AG04449 (cell line): ENCODE data around the gene KRT86.

Experiments used
- CTCF ChIA-PET: fragments of 350-600 bp; formaldehyde crosslinking; extraction: SDS; loops from one replicate; lab custom pipeline; 2021; ENCODE audit warnings: antibody characterized with exemption; lab: Yijun Ruan, JAX
- POLR2A ChIA-PET: fragments of 400-600, 350-600 bp; formaldehyde crosslinking; extraction: SDS; loops from one replicate; lab custom pipeline; 2020; ENCODE audit warnings: antibody characterized with exemption, inconsistent platforms; lab: Yijun Ruan, JAX
- DNase-seq: peaks from one replicate; pipeline ENCODE4 v3.0.0-alpha.2; 2010; ENCODE audit warnings: low read depth, low spot score
- H3K4me3 ChIP-seq: 2 replicates; pipeline ENCODE4 v1.5.1; 2011; ENCODE audit warnings: low read depth, mild to moderate bottlenecking, control low read depth, low read length
- TF ChIP-seq, protein P1 (sequence below): IDR thresholded peaks from one replicate; pipeline ENCODE4 v1.5.1; 2011; ENCODE audit warnings: mild to moderate bottlenecking, moderate library complexity, low read length, control low read depth, inconsistent platforms; ENCODE audit not compliant: insufficient read depth; ENCODE audit errors: missing control alignments

Gene KRT86

DNA sequence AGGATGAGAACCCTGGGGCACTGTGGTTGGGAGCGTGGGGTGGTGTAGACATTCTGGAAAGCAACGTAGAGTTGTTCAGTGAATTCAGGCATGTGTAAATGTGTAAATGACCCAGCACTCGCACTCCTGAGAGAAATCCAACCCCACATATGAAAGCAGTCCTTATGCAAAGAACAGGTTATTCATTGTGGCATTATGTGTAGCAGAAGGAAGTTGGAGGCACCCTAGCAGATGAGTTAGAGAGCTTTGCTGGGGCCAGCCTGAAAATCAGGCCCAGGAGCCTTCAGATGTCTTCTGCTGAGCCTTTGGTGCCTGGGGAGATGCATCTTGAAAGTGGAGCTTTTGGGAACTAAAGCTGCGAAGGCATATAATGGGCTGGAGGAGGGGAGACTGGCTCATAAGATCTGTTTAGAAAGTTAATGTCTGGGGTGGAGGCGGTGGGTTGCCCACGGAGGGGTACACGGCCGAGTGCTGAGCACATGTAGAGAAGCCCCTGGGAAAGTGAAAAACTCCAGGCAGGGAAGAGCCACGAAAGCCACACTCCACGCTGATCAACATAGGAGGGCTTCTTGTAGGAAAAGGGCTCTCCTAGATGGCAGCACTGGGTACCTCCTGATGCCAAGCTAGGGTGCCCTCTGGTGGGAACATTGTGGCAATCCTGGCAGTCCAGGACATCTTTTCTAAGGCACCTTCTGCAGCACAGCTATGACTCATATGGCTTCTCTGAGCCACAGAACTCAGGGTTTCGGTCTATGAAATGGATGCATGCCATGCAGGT lies 52.8 kb downstream of the KRT86 start:
- no peak overlapping the region for H3K4me3 ChIP-seq
- TF ChIP-seq, protein P1, sequence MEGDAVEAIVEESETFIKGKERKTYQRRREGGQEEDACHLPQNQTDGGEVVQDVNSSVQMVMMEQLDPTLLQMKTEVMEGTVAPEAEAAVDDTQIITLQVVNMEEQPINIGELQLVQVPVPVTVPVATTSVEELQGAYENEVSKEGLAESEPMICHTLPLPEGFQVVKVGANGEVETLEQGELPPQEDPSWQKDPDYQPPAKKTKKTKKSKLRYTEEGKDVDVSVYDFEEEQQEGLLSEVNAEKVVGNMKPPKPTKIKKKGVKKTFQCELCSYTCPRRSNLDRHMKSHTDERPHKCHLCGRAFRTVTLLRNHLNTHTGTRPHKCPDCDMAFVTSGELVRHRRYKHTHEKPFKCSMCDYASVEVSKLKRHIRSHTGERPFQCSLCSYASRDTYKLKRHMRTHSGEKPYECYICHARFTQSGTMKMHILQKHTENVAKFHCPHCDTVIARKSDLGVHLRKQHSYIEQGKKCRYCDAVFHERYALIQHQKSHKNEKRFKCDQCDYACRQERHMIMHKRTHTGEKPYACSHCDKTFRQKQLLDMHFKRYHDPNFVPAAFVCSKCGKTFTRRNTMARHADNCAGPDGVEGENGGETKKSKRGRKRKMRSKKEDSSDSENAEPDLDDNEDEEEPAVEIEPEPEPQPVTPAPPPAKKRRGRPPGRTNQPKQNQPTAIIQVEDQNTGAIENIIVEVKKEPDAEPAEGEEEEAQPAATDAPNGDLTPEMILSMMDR, result peak; percentile 98
- CTCF ChIA-PET, result interaction anchor here (0.5 to 12.4 kb wide), 55 partner anchors 10 to 679 kb away, joined by 3 to 182 read pairs (median 6); partner anchors contain the start of genes EIF4B, KRT7 and KRT86
- POLR2A ChIA-PET, result no interaction called here
- DNase-seq, result peak; percentile 55

DNA sequence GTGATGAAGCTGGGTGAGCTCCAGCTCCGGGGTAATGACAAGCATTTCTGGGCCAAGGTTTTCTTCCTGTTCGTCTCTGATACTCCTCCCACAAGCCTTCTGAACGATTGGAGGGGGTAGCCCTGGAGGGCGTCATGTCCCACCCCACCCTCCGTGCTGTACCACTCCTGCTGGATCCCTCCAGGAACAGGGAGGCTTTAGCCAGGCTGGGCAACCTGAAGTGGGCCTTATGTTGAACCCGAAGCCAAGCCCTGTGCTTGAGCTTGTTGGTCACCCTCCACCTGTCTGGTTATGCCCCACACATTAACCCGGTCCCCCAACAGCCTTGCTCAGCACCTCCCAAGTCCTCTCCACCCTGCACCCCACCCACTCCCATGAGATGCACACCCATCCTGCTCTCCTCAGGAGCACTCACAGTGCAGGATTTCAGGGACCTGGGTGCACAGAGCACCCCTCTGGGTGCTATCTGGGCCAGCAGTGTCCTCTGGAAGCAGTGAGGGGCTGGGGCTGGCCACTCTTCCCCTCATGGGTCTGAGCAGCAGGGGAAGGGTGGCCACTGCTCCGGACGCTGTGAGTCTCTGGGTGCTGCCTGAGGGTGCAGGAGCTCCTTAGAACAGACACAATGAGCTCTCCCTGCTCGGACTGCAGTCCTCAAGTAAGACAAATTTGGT lies 53.5 kb downstream of the KRT86 start:
- DNase-seq, result no peak
- no peak overlapping the region for H3K4me3 ChIP-seq
- POLR2A ChIA-PET, result no interaction called here
- CTCF ChIA-PET, result interaction anchor here (0.5 to 12.4 kb wide), 59 partner anchors 11 to 664 kb away, joined by 3 to 182 read pairs (median 5); partner anchors contain the start of genes KRT7 and KRT86
- TF ChIP-seq, protein P1, result no peak

DNA sequence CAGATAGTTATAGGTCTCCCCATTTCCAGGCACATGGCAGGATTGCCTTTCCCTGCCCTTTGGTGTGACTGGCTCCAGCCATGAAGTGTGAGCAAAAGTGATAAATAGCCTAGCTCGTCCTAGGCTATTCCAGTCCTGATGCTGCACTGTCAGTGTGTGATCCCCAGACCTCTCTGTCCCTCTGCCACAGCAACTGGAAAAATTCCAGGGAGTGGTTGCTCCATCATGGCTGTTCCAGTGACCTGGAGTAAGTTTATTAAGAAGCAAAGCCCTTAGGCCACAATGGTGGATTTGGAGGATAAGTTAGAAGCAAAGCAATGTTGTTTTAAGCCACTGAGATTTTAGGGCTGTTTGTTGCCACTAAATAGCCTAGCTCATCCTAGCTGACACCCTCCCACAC lies 56.6 kb downstream of the KRT86 start:
- no peak overlapping the region for H3K4me3 ChIP-seq
- CTCF ChIA-PET, result interaction anchor here (1.0 to 6.3 kb wide), 5 partner anchors 9 to 549 kb away, joined by 3 to 53 read pairs (median 4); no protein-coding TSS in a partner anchor
- no peak for DNase-seq
- TF ChIP-seq, protein P1, result no peak
- POLR2A ChIA-PET, result no interaction called here

DNA sequence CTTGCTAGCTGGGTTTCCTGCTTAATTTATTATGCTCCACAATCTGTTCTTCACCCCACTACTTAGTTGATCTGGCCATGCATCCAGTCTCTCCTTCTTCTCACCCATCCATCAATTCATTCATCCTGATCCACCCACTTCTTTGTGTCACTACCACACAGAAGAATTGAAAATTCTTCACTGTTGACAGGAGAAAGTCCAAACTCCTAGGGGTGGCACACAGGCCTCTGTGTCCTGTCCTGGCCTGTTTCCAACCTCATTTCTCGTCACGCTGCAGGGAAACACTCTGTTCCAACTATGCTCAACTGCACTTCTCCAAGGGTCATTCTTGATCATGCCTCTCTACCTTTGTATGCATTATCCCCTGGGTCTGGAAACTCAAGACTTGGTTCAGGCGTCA lies 57.4 kb downstream of the KRT86 start:
- DNase-seq, result no peak
- TF ChIP-seq, protein P1, result no peak
- ChIA-PET POLR2A (no interaction called here), CTCF (interaction anchor here (1.4 to 6.3 kb wide), 4 partner anchors 10 to 548 kb away, joined by 3 to 53 read pairs (median 4); no protein-coding TSS in a partner anchor)
- no peak overlapping the region for H3K4me3 ChIP-seq

DNA sequence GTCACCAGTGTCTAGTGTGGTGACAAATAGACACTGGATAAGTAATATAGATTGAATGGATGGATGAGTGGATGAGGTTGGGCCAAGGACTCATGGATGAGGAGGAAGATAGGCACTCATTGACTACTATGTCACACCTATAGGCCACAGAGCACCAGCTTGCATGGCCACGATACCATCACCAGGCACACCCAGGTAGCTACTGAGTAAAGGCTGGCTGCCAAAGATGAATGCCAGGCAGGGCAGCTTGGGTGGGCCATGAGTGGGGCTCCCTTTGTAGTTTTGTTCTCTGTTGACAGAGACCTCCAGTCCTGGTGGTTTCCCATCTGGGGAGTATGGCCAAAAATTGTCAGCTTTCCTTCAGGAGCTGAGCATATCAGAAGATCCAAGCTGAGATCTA lies 57.9 kb downstream of the KRT86 start:
- CTCF ChIA-PET, result interaction anchor here (1.4 to 1.7 kb wide), 3 partner anchors 40 to 547 kb away, joined by 3 to 4 read pairs (median 3); no protein-coding TSS in a partner anchor
- POLR2A ChIA-PET, result no interaction called here
- DNase-seq, result no peak
- TF ChIP-seq, protein P1, result no peak
- H3K4me3 ChIP-seq, result no peak overlapping the region

DNA sequence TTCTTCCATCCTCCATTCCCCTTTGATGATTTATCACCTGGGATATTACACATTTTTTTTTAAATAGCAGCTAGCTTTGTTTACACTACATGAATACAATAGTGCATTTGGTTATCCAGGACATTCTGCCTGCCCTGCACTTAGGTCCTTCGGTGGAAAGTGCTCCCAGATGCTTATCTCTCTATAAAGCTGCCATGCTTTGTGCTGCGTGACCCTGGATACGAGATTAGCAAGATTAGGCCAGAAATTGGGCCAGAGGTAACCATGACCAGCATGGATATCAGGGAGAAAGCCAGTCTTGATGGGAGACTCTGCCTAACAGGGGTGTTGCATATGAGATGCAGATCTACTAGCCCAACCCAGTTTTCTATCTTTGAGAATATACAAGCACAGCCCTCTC lies 58.9 kb downstream of the KRT86 start:
- TF ChIP-seq, protein P1, result no peak
- no peak for DNase-seq
- no peak overlapping the region for H3K4me3 ChIP-seq
- ChIA-PET CTCF (interaction anchor here (1.2 to 2.3 kb wide), 3 partner anchors 55 to 552 kb away, joined by 3 to 6 read pairs (median 4); no protein-coding TSS in a partner anchor), POLR2A (no interaction called here)
